GM21786 (cell line): ENCODE measurements around the gene PKLR.
"Not testable (repeated sequence)": the region's sequence is repeated elsewhere in the genome, so short reads cannot be mapped to it uniquely, and the experiment has no call there.

Source experiments
- ATAC-seq: cut with Tn5 transposase; IDR thresholded peaks from one replicate; pipeline ENCODE4 v1.9.1; 2021; ENCODE audit not compliant: unreplicated experiment

Gene PKLR

DNA sequence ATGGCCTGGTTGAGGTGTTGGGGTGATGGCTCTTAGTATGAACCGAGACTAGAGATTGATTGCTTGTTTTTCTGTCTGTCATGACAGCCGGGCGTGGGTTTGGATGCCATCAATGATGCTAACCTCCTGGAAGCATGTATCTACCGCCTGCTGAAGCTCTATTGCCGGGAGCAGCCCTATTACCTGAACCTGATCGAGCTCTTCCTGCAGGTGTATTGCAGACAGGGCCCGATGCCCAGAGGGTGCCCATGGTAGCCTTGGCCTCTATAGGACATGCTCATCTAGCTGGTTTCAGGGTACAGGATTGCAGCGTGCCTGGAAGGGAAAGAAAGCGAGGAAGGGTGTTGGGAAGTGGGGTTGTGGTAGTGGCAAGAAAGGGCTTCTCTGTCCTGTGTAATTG lies 16.8 kb upstream of the PKLR start:
- ATAC-seq, result no peak

DNA sequence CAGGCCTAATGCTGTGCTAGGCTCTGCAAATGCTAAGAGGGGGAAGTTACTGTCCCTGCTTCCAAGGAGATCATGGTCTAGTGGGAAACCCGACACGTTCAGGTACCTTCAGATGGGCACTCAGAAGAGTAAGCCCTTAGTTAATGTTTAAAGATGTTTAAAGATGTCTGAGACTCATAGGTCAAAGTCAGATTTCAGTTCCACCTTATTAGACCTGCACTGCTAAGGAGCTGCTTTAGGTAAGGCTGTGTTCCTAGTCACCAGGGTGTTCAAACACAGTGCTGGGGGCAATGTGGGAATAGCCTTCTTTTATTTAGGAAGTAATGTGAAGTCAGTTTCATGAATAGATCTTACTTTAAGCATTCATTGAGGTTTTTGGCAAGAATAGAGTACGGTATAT lies 15.7 kb upstream of the PKLR start:
- no peak for ATAC-seq

DNA sequence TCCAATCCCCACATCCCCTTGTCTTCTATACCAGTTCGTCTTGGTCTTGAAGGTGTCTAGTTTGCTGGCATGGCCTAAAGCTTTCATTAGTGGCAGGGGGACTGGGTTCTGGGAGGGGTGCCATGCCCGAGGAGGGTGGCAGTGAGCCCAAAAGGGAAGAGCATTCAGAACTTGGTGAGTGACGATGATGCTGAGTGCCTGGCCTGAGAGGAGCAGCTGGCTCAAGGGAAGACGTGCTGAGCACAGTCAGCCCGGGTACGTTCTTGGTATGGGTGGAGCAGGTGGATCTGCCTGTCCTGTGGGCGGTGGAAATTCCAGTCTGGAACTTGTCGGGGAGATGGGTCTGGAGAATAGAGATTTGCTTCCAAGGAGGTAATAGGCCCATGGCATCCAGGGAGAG lies 12.0 kb upstream of the PKLR start:
- ATAC-seq, result no peak

DNA sequence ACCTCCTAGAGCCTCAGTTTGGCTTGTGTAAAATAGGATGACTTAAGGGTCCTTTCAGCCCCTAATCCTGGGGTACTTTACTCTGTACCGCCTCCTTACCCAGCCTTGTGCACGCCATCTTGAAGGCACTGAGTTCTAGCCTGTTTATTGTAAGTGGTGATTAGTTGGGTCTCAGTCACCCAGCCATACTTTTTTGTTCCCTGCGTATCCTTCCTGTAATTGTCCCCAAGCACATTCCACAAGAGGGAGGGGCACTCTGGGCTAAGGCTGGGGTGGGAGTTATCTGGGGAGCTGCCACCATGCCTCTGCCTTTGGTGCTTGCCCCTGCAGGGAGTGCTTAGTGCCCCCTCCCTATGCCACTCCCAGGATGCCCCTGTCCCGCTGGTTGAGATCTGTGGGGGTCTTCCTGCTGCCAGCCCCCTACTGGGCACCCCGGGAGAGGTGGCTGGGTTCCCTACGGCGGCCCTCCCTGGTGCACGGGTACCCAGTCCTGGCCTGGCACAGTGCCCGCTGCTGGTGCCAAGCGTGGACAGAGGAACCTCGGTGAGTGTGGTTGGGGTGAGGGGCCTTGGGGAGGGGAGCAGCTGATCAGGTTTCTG lies 8.3 kb upstream of the PKLR start:
- ATAC-seq, result no peak

DNA sequence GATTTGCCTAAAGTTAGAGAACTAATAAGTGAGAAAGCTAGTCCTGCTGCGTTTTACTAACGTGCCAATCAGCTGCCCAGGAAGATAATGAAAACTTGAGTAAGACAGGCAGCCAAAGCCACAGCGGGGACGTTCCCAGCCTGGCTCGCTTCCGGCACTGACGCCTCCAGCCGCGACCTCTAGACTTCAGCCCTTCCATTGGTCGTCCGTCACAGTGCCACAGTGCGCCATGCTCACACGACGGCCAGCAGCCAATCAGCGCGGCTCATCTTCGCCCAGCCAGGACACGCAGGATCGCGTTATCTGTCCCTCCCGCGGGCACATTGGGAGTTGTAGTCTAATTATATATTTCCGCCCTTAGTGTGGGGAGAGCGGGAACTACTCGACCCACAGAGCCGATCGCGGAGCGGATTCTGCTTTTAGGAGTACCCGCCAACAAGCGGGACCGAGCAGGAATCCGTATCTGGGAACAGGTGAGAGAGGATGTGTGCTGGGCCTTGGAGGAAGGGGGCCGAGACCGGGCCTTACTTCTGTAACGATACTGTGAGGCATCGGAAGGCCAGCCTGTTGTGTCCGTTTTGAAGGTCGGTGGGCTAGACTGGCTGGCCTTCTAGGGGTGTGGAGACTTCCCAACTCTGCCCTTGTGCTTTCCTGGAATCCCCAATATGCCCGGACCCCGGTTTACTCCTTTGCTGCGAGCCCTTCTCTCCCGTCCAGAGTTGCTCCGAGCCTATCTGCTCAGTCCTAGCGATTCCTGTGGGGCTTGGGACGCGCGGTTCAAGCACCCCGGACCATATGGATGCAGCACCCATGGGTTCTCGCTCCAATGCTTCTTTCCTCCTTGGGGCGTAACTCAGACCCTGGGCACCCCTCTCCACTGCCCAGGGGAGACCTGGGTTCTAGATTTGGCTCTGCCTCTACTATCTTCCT lies 7.5 kb upstream of the PKLR start, which contains the start of gene FDPS:
FDPS (plus strand) TSS at position 374 of the 930 bp plus-strand sequence. CDS start 924 bp downstream, outside the sequence.
- peak; percentile 96 for ATAC-seq

DNA sequence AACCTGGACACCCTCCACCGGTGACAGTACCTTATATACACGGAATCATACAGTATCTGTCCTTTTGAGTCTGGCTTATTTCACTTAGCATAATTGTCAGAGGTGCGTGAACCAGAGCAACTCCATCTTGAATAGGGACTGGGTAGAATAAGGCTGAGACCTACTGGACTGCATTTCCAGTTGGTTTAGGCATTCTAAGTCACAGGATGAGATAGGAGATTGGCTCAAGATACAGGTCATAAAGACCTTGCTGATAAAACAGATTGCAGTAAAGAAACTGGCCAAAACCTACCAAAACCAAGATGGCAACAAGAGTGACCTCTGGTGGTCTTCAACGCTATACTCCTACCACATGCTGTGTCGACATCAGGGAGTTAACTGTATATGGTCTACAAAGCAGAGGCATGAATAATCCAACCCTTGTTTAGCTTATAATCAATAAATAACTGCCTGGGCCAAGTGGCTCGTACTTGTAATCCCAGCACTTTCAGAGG lies 6.1 kb upstream of the PKLR start:
- no peak for ATAC-seq

DNA sequence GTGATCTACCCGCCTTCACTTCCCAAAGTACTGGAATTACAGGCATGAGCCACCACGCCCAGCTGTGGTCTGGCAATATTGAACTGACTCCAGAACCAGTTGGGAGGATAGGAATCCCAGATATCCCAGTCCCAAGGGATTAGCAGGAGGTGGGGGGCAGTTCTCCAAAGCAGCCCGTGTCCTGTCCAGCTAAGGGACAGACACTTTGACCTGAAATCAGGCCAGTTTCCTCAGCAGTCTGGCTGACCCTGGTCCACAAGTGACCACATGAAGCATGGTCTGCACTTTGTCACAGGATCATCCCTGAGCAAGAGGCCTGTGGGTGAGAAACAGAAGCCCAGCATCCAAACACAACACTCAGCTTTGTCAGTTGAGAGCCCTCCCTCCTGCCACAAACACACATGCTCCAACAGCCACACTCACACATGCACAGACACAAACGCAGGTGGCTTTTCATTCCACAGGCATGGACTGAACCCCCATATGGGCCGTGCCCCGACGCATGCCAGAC lies 4.7 kb upstream of the PKLR start:
- ATAC-seq, result no peak

DNA sequence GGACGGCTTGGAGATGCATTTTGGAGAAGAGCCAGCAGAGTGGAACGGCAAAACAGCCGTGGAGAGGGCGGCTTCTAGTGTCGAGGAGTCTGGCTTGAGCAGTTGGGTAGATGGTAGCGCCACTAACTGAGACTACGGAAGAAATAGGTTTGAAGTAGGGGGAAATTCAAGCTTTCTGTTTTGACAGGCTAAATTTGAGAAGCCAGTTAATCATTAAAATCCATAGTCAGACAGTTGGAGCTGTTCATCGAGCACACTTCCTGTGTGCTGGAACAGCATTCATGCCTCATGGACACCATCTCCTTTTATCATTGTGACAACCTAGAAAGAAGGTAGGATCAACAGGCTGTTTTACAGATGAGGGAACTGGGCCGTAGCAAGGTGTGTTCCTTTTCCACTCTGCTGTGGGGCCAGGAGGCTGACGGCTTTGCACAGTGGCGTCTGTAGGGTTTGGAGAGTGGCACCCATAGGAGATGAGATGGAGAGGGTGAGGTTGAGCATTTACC lies 3.4 kb upstream of the PKLR start:
- ATAC-seq, result no peak

DNA sequence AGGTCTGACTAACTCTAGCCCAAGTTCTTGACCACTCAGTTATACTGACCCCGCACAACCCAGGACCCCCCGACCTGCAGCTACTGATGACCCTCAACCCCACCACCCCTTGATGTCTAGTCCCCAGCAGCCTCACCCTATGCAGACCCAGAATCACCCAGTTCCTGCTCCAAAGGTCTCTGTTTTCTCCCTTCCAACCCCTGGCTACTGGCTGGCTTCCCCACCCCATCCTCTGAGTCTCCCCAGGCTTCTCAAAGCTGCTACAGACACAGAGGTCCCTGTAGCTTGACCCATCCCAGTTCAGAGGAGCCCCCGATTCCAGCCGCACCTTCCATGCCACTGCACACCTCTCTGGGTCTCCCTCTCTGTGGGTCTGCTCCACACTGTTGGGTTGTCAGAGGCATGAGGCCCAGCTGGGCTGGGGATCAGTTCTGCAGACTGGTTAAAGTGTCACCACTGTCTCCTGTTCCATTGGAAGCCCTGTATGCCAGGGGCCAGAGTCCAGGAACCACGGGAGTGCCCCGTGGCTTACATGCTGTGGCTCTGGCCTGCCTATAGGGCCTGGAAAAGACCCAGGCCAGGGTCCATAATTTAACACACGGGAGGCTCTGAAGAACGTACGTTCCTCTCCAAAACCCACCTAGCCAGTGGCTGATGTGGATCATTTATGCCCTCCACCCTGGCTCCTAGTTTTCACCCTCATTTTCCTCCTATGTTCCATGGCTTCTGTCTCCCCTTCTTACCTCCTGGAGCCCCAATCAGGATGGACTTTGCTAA lies 497 bp downstream of the PKLR start:
- no peak for ATAC-seq

DNA sequence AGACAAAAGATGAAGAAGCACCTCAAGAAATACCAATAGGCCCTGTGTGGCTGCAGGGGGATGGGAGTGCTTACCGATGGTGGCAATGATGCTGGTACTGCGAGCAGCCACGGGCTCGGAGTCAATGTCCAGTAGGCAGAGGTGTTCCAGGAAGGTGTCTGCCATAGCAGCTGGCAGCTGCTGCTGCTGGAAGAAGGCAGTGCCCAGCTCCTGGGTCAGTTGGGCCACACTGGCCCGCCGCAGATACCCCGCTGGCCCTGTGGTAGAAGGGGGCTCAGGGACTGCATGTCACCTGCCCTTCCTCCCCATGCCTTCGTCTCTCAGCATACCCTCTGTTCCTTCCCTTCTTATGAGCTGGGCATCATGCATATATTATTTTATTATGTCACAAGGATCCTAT lies 1.2 kb downstream of the PKLR start:
- ATAC-seq, result no peak

DNA sequence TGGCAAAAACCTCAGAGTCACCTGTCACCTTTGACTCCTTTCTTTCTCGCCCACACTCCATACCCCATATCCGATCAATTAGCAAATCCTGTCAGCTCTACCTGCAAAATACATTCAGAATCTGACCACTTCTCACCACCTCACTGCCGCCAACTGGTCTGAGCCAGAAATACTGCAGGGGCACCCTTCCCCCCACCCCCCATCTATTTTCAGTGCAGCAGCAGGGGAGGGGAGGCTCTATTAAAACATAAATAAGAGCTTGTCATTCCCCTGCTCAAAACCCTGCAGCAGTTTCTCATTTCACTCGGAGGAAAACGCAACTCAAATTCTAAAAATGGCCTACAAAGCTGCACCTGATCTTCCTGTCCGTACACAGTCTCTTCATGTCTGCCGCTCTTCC lies 3.9 kb downstream of the PKLR start:
- no peak for ATAC-seq

DNA sequence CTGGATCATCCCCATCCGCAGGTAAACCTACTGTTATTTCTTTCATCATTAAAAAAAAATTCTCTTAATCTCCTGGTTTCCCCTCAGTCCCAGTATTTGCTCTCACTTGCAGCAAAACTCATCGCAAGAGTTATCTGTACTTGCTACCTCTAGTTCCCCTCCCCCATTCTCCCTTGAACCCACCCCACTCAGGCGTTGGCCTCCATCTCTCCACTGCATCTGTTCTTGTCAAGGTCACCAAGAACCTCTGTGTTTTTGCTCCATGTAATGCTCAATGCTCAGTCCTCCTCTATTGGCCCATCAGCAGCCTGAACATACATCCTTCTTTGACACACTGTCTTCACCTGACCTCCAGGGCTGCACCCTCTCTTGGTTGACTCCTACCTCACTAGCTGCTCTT lies 4.6 kb downstream of the PKLR start:
- no peak for ATAC-seq

DNA sequence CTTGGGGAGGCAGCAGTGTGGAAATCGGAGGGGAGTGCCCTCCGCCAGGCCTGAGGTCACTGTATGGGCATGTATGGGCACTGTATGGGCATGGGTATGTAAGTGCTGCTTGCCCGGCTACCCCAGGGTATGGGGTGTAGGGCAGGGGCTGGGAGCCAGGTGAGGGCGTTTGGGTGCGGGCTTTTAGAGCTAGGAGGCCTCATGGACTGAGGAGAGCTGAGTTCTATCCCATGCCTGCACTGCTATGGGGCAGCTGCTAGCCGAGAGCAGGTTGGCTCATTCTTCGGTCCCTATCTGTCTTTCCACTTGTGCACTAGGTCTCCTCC lies 5.3 kb downstream of the PKLR start:
- no peak for ATAC-seq

DNA sequence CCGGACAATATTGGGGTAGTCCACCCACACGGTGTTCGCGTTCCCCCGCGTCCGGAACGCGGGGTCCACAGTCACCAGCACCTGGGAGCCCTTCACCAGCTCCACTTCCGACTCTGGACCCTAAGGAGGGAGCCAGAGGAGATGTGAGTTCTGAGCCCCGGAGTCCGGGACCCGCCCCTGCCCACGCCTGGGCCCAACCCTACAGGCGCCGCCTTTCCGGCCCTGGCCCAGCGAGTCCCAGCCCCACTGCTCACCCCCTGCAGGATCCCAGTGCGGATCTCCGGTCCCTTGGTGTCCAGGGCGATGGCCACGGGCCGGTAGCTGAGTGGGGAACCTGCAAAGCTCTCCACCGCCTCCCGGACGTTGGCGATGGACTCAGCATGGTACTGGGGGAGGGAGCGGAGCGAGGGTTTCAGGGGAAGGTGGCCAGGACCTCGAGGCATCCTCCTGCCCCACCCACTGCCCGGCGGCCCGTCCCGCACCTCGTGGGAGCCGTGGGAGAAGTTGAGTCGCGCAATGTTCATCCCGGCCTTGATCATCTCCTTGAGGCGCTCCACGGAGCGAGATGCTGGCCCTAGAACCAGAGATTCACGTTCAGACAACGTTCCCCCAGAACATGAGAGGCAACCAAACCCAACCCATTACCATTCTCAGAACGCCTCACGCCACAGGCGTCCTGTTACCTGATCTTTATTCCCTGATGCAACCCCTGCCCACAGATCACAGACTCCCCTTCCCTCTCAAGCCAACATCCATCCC lies 5.9 kb downstream of the PKLR start:
- no peak for ATAC-seq

DNA sequence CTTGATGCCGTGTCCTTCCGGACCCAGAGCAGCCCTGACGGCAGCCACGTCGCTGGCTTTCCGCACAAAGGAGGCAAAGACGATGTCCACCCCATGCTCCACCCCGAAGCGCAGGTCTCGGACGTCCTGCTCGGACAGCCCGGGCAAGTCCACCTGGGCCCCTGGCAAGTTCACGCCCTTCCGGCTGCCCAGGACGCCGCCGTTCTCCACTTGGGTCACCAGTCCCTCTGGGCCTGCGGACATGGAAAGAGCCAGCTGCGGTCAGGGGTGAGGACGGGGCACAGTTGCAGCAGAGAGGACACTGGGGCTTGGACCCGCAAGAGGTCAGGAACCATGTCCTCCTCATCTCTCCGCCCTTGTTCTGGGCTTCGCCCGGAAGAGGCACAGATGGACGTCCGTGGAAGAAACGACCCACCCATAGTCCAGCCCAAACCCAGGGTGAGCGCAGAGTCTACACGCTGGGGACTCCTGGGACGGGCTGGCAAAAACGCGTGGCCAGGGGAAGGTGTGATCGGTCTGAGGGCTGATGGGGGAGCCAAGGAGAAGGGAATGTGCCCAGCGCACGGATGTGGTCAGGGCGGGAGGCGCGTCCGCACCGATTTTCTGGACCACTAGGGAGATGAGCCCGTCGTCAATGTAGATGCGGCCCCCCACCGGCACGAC lies 6.6 kb downstream of the PKLR start:
- ATAC-seq, result no peak

DNA sequence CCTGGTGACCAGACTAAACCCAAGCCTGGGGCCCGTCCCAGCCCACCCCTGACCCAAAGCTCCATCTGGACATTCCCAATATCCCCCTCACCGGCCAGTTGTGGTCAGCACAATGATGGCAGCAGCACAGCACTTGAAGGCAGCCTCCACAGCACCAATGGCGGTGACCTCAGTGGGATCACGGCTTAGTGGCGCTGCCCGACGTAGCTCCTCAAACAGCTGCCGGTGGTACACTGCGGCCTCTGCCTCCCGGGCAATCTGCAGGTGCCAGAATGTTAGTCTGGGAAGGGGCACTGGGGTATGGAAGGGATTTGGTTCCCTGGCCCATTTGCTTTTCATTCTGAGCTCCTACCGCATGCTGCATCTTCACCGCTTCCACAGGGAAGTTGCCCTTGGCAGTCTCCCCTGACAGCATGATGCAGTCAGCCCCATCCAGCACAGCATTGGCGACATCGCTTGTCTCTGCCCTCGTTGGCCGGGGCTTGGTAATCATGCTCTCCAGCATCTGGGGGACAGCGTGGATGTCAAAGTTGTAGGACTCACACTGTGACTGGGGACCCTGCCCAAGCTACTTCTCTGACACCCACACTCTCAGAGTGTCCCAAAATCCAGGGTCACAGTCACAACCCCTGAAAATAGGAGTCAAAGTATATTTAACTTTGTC lies 8.0 kb downstream of the PKLR start:
- ATAC-seq, result no peak

DNA sequence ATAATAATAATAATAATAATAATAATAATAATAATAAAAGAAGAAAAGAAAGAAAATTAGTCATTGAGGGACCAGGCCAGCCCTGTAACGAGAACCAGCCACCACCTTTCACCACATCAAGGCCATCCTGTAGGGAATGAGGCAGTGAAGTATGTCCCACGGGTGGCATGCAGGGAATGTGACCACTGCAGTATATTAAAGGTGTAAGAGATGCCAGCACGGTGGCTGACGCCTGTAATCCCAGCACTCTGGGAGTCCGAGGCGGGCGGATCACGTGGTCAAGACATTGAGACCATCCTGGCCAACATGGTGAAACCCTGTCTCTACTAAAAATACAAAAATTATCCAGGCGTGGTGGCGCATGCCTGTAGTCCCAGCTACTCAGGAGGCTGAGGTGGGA lies 10.2 kb downstream of the PKLR start:
- ATAC-seq, result not testable (repeated sequence)

DNA sequence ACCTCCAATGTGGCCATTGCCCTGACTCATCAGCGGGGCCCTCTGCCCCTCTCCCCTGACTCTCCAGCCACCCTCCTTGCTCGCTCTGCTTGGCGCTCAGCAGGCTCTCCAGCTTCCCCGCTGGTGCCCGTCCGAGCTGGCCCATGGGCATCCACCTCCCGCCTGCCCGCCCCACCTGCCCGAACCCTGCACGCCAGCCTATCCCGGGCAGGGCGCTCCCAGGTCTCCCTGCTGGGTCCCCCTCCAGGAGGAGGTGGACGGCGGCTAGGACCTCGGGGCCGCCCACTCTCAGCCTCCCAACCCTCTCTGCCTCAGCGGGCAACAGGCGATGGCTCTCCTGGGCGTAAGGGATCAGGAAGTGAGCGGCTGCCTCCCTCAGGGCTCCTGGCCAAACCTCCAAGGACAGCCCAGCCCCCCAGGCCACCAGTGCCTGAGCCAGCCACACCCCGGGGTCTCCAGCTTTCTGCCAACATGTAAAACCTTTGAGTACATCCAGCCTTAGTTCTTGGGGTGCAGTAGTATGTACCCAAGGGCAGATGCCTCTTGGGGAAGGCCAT lies 13.2 kb downstream of the PKLR start:
- ATAC-seq, result no peak

DNA sequence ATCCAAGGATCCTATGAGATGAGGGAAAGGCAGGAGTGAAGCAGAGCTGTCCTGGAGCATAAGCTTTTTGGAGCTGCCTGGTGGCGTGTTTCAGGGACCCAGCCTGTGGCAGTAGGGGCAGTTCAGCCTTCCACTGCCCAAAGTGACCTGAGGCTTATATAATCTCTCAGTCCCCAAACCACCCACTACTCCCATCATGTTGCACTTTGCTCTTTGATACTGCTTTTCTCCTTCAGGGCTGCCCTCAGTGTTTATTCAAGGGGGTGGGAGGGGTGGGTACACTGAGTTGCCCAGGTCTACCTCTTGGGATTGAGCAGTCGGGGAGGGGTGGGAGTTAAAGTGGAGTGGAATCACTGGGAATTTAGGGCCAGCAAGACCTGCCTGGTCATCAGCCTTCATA lies 14.7 kb downstream of the PKLR start:
- ATAC-seq, result no peak
